Kidney epithelial cell (primary cell): Measurements from ENCODE around the gene SIGLEC12. TPM values are rescaled to one million over a fixed set of nuclear protein-coding genes. Genes with fewer than 3 reads are reported as not detected.

Experiments
- DNase-seq: peaks from one replicate; pipeline ENCODE4 v3.0.0-alpha.2; 2010; ENCODE audit warnings: low read depth
- H3K27me3 ChIP-seq: 2 replicates; pipeline ENCODE4 v1.6.0; 2011; ENCODE audit warnings: low read length; ENCODE audit not compliant: control insufficient read depth, insufficient read depth
- H3K36me3 ChIP-seq: 2 replicates; pipeline ENCODE4 v1.5.1; 2011; ENCODE audit warnings: low read length; ENCODE audit not compliant: control insufficient read depth, insufficient read depth
- H3K4me3 ChIP-seq: 2 replicates; pipeline ENCODE4 v1.5.1; 2011; ENCODE audit warnings: low read depth, mild to moderate bottlenecking, control low read depth, low read length
- total RNA-seq: library from RNA; depleted of rRNA; stranded (reverse); fragments of >200 nt; gene quantifications from 2 replicates; pipeline ENCODE4 v1.2.3, GENCODE V29; 2015
- TF ChIP-seq, protein P1 (sequence below): IDR thresholded peaks from 2 replicates; pipeline ENCODE4 v1.5.1; 2011; ENCODE audit warnings: mild to moderate bottlenecking, moderate library complexity, low read length, control low read depth, inconsistent platforms; ENCODE audit not compliant: insufficient read depth, poor library complexity, severe bottlenecking

Gene SIGLEC12
- total RNA-seq, 1 donor from 2014 or later, result not detected

DNA sequence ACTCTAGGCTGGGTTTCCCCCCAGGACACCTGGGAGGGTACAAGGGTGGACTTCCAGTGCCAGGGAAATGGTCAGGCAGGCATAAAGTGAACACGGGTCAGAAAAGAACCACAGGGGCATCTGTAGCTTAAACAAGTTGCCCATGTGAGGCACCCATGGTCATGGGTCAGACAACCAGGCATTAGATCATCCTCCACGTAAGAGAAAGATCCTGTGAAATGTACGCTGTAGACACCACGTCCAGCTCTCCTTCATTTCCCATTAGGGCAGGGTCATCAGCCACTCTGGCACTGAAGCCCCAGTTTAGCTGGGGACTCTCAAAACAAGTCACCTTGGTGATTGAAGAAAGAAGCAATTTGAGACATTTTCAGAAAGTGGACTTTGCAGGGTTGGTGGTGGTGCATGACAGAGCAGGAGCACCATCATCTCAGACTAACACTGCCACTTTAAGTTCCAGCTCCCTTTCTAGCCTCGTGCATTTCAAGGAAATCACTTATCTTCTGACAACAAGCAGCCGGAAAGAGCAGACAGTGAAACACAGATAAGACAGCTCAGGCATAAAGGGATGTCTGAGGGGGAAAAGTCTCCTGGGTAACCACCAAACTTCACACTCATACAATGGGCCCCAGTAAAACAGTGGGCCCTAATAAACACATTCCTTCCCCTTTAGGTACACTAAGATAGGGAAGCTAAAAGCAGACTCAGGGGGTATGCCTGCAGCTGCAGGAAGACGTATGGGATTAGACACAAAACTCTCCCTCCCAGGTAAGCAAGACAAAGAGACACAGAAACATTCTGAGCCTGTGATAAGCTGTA lies 46.0 kb upstream of the SIGLEC12 start:
- TF ChIP-seq, protein P1, sequence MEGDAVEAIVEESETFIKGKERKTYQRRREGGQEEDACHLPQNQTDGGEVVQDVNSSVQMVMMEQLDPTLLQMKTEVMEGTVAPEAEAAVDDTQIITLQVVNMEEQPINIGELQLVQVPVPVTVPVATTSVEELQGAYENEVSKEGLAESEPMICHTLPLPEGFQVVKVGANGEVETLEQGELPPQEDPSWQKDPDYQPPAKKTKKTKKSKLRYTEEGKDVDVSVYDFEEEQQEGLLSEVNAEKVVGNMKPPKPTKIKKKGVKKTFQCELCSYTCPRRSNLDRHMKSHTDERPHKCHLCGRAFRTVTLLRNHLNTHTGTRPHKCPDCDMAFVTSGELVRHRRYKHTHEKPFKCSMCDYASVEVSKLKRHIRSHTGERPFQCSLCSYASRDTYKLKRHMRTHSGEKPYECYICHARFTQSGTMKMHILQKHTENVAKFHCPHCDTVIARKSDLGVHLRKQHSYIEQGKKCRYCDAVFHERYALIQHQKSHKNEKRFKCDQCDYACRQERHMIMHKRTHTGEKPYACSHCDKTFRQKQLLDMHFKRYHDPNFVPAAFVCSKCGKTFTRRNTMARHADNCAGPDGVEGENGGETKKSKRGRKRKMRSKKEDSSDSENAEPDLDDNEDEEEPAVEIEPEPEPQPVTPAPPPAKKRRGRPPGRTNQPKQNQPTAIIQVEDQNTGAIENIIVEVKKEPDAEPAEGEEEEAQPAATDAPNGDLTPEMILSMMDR, result no peak
- no peaks in the 10 kb centered on the region for H3K36me3 ChIP-seq
- DNase-seq, result no peak
- no peaks in the 10 kb centered on the region for H3K27me3 ChIP-seq
- no peak overlapping the region for H3K4me3 ChIP-seq

DNA sequence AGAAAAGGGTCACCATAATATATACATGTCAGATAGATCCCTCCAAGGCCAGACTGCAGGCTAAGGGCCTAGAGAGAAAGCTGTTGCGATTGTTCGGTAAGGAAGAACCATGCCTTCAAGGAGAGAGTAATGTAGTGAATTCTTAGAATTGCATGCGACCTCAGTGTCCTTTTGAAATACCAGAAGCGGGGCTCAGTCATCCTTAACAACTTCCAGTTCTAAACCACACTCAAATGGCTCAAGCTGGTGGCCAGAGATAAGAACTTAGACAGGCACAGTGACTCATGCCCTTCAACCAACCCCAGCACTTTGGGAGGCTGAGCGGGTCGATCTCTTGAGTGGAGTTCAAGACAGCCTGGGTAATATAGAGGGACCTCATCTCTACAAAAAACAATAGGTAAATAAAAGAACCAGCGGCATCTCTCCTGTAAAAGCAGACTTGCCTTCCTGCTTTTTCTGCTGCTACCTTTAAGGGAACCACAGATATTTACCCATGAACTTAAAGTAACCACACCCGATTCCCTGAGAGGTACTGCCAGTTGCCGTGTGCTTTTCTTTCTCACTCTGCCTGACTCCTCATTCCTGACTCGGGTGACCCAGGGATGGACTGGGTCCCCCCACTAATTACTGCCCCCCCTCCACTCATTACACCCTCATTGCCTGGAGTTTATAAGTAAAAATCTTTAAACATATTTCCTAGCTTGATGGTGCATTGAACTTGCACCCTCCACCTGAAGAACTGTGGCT lies 45.2 kb upstream of the SIGLEC12 start:
- no peak overlapping the region for H3K4me3 ChIP-seq
- no peak for DNase-seq
- H3K27me3 ChIP-seq, result no peaks in the 10 kb centered on the region
- TF ChIP-seq, protein P1, result no peak
- H3K36me3 ChIP-seq, result no peaks in the 10 kb centered on the region

DNA sequence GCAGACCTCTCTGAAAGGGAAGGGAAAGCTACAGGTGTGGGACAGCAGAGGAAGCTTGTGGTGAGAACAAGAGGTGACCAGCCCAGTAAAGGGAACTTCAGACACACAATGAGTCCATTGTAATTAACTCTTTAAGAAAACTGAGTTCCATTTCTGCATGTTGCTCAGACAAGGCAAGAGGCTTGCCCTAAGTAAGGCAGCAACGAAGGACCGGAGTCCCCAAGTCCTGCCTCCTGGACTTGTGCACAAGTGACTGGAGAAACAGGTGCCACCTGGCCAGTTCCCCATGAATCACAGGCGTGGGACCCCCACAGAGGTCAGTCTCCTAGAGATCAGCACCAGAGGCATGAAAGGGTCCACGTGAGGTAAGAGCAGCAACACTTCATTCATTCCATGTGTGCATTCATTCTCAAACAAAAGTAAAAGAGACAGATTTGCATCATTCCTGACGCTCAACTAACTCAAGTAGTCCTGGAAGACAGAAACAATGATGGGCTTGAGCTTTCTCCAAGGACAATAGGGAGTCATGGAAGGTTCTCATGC lies 44.6 kb upstream of the SIGLEC12 start:
- TF ChIP-seq, protein P1, result no peak
- no peak overlapping the region for H3K4me3 ChIP-seq
- DNase-seq, result no peak
- H3K27me3 ChIP-seq, result no peaks in the 10 kb centered on the region
- H3K36me3 ChIP-seq, result no peaks in the 10 kb centered on the region

DNA sequence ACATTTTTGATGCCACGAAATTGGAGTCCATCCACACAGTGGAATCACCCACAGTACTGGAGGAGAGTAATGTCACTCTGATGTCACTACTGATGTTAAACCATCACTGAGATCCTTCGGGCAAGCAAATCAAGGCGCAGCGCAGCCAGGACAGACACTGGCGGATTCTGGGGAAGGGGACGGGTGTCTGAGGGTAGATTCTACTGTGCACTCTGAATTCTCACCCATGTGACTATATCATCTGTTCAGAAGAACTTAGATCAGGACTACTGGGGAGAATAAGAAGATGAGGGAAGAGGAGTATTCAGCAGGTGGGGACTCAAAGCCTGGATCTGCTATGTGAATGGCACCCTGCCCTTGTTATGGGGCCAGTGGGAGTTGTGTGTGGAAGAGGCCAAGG lies 42.4 kb upstream of the SIGLEC12 start:
- TF ChIP-seq, protein P1, result no peak
- no peaks in the 10 kb centered on the region for H3K27me3 ChIP-seq
- no peaks in the 10 kb centered on the region for H3K36me3 ChIP-seq
- H3K4me3 ChIP-seq, result no peak overlapping the region
- no peak for DNase-seq

DNA sequence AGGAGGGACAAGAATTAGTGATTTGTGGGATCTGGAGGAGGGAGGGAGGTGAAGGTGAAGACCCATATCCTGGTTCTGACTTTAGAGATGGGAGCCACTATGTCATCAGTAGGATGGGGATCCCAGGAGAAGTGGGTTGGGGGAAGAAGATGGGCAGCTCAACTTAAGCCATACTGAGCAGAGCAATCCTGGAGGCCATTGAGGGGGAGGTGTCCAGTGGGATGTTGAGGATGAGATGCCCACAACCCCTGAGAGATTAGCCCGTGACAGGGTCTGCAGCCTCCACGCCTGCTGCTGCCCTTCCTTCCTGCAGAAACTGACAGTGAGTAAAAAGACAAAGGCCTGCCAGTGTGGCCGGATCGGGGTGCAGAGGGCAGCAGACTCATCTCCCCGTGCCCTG lies 41.1 kb upstream of the SIGLEC12 start:
- Histone ChIP-seq H3K4me3 (no peak overlapping the region), H3K27me3 (no peaks in the 10 kb centered on the region), H3K36me3 (no peaks in the 10 kb centered on the region)
- TF ChIP-seq, protein P1, result no peak
- DNase-seq, result no peak
